GM23338 (cell line): ENCODE data around the gene CMSS1.

ENCODE experiments used
- CREB1 ChIP-seq: fragments of 250-450 bp; sonication (Bioruptor Pico); IDR thresholded peaks from 2 replicates; pipeline ENCODE4 v1.5.0; 2020; ENCODE audit warnings: low read depth, mild to moderate bottlenecking, moderate library complexity
- EZH2 ChIP-seq: fragments of 200-600 bp; sonication (generic); IDR thresholded peaks from one replicate; pipeline ENCODE4 v1.8.0; 2017; ENCODE audit warnings: antibody characterized with exemption, mild to moderate bottlenecking, low read depth; ENCODE audit not compliant: unreplicated experiment
- EZH2phosphoT487 ChIP-seq: fragments of 200-600 bp; sonication (generic); IDR thresholded peaks from one replicate; pipeline ENCODE4 v1.8.1; 2018; ENCODE audit warnings: antibody characterized with exemption; ENCODE audit not compliant: unreplicated experiment
- JUNB ChIP-seq: IDR thresholded peaks from one replicate; pipeline ENCODE4 v1.6.1; 2016; ENCODE audit warnings: antibody characterized with exemption; ENCODE audit not compliant: unreplicated experiment
- NANOG ChIP-seq: IDR thresholded peaks from 2 replicates; pipeline ENCODE4 v1.6.1; 2016; ENCODE audit warnings: antibody characterized with exemption, borderline replicate concordance
- POLR2AphosphoS5 ChIP-seq: IDR thresholded peaks from 2 replicates; pipeline ENCODE4 v1.6.1; 2016; ENCODE audit warnings: antibody characterized with exemption, low read depth
- REST ChIP-seq: IDR thresholded peaks from one replicate; pipeline ENCODE4 v1.6.1; 2018; ENCODE audit warnings: antibody characterized with exemption; ENCODE audit not compliant: unreplicated experiment
- STAT1 ChIP-seq: IDR thresholded peaks from one replicate; pipeline ENCODE4 v1.6.1; 2016; ENCODE audit warnings: antibody characterized with exemption; ENCODE audit not compliant: unreplicated experiment
- ZNF114 ChIP-seq: fragments of 250-450 bp; sonication (Bioruptor Pico); IDR thresholded peaks from 2 replicates; pipeline ENCODE4 v1.5.0; 2020; ENCODE audit warnings: mild to moderate bottlenecking, moderate library complexity
- ZNF331 ChIP-seq: fragments of 250-450 bp; sonication (Bioruptor Pico); IDR thresholded peaks from 2 replicates; pipeline ENCODE4 v1.5.0; 2020; ENCODE audit warnings: low read depth, mild to moderate bottlenecking, moderate library complexity
- ZNF462 ChIP-seq: fragments of 250-450 bp; sonication (Bioruptor Pico); IDR thresholded peaks from 2 replicates; pipeline ENCODE4 v1.5.0; 2020; ENCODE audit warnings: mild to moderate bottlenecking, moderate library complexity
- TF ChIP-seq, protein P1 (sequence below), 2 experiments: fragments of 200-600 bp in 1 of 2; sonication (generic) in 1 of 2; conservative IDR thresholded peaks; 2 replicates each; pipeline versions ENCODE4 v1.5.1 to v1.6.1; 2016 to 2017; ENCODE audit warnings: antibody characterized with exemption in 2 of 2, low read depth in 2 of 2, mild to moderate bottlenecking in 2 of 2, moderate library complexity in 1 of 2
- TF ChIP-seq, protein P2 (sequence below): IDR thresholded peaks from 2 replicates; pipeline ENCODE4 v1.6.1; 2016; ENCODE audit warnings: antibody characterized with exemption

DNA sequence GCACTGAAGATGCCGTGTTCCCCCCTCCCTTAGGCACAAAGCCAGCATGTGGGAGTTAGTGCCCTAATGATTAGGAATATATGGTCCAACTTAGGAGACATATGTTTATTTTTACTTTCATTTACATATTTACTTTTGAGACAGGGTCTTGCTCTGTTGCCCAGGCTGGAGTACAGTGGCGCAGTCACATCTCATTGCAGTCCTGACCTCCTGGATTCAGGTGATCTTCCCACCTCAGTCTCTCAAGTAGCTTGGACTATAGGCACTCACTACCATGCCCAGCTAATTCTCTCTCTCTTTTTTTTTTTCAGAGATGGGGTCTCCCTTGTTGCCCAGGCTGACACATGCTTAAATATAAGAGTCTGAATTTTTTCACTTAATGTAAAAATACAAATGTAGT lies 391.5 kb downstream of the CMSS1 start:
- TF ChIP-seq, protein P1, sequence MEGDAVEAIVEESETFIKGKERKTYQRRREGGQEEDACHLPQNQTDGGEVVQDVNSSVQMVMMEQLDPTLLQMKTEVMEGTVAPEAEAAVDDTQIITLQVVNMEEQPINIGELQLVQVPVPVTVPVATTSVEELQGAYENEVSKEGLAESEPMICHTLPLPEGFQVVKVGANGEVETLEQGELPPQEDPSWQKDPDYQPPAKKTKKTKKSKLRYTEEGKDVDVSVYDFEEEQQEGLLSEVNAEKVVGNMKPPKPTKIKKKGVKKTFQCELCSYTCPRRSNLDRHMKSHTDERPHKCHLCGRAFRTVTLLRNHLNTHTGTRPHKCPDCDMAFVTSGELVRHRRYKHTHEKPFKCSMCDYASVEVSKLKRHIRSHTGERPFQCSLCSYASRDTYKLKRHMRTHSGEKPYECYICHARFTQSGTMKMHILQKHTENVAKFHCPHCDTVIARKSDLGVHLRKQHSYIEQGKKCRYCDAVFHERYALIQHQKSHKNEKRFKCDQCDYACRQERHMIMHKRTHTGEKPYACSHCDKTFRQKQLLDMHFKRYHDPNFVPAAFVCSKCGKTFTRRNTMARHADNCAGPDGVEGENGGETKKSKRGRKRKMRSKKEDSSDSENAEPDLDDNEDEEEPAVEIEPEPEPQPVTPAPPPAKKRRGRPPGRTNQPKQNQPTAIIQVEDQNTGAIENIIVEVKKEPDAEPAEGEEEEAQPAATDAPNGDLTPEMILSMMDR (conservative IDR thresholded peaks at IDR 0.05; ENCODE audit: low read depth in 2 of 2): no peak
- no peak for TF ChIP-seq POLR2AphosphoS5
- no peak for TF ChIP-seq REST
- TF ChIP-seq EZH2: no peak
- TF ChIP-seq ZNF462: no peak
- no peak for TF ChIP-seq STAT1
- TF ChIP-seq ZNF114 (CRISPR knock-in tag): no peak
- TF ChIP-seq EZH2phosphoT487: no peak
- TF ChIP-seq, protein P2, sequence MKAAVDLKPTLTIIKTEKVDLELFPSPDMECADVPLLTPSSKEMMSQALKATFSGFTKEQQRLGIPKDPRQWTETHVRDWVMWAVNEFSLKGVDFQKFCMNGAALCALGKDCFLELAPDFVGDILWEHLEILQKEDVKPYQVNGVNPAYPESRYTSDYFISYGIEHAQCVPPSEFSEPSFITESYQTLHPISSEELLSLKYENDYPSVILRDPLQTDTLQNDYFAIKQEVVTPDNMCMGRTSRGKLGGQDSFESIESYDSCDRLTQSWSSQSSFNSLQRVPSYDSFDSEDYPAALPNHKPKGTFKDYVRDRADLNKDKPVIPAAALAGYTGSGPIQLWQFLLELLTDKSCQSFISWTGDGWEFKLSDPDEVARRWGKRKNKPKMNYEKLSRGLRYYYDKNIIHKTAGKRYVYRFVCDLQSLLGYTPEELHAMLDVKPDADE: no peak
- no peak for TF ChIP-seq NANOG
- TF ChIP-seq CREB1 (CRISPR knock-in tag): no peak
- TF ChIP-seq JUNB: no peak
- TF ChIP-seq ZNF331 (CRISPR knock-in tag): no peak
